Measurements from ENCODE around the gene FHIT. TPM values are rescaled to one million over a fixed set of nuclear protein-coding genes. Genes with fewer than 3 reads are reported as not detected.

FHIT gene
- total RNA-seq, 1 experiment from 2014 or later: 9.8 TPM

DNA sequence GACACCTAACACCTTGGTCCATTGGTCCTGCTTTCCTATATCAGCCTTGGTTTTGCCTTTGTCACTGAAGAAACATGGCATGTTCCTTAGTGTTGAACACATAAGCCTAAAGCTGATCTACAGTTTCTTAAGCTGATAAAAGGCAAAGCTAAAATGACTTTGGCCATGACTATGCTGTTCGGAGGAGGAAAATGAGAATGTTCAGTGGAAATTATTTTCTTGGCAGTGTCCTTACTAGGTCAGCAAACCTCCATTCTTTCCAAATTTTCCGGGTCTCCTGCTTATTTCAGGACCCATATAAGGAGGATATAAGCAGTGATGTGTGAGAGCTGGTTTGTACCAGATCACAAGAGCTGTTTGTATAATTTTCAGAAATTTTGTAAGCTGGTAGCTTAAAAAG lies 1368.5 kb downstream of the FHIT start:
- TF ChIP-seq EZH2 (IDR thresholded peaks at IDR 0.05; ENCODE audit: low read depth): no peak
- TF ChIP-seq, protein P1, sequence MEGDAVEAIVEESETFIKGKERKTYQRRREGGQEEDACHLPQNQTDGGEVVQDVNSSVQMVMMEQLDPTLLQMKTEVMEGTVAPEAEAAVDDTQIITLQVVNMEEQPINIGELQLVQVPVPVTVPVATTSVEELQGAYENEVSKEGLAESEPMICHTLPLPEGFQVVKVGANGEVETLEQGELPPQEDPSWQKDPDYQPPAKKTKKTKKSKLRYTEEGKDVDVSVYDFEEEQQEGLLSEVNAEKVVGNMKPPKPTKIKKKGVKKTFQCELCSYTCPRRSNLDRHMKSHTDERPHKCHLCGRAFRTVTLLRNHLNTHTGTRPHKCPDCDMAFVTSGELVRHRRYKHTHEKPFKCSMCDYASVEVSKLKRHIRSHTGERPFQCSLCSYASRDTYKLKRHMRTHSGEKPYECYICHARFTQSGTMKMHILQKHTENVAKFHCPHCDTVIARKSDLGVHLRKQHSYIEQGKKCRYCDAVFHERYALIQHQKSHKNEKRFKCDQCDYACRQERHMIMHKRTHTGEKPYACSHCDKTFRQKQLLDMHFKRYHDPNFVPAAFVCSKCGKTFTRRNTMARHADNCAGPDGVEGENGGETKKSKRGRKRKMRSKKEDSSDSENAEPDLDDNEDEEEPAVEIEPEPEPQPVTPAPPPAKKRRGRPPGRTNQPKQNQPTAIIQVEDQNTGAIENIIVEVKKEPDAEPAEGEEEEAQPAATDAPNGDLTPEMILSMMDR (conservative IDR thresholded peaks at IDR 0.05): no peak
- Histone ChIP-seq H3K79me2 (ENCODE audit: low read depth) (no peaks in the 10 kb centered on the region), H3K9me3 (ENCODE audit: insufficient read depth, low read depth) (no peaks in the 10 kb centered on the region), H3F3A (ENCODE audit: insufficient read depth, low read depth) (no peaks in the 10 kb centered on the region), H3K4me1 (replicated peaks; ENCODE audit: insufficient read depth) (no peaks in the 10 kb centered on the region), H3K36me3 (ENCODE audit: low read depth) (no peaks in the 10 kb centered on the region), H3K4me3 (no peak overlapping the region), H3K9me2 (ENCODE audit: insufficient read depth) (no peaks in the 10 kb centered on the region), H3K4me2 (no peak overlapping the region), H4K20me1 (ENCODE audit: insufficient read depth) (no peaks in the 10 kb centered on the region), H2AFZ (no peak overlapping the region), H3K27me3 (ENCODE audit: insufficient read depth, low read depth) (no peaks in the 10 kb centered on the region), H3K27ac (no peak overlapping the region)
- no TSS peak for BruUV-seq (replicated peaks)
- intact Hi-C loops (cut with micrococcal nuclease; ENCODE audit: unreplicated experiment): no loop called here
- POLR2A ChIA-PET (ENCODE audit: unreplicated experiment): no interaction called here
- CTCF ChIA-PET: no interaction called here
- no peak for DNase-seq

DNA sequence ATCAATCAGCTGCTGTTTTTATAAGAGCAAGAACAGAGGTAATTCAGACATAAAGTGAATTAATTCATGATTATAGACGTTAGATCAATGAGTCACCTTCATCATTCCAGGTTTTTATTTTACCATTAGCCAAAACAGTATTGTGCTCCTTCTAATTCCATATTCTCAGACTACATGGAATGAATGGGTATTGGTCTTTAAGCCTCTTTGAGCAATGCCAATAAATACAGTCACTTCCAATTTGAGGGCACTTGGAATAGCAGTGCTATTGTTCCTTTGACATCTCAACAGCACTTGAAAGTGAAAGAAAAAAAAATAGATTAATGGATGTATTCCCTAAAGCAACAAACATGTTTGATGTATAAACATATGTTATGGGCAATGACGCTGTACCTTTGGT lies 1370.5 kb downstream of the FHIT start:
- Histone ChIP-seq H3K4me1 (replicated peaks; ENCODE audit: insufficient read depth) (no peaks in the 10 kb centered on the region), H3K36me3 (ENCODE audit: low read depth) (no peaks in the 10 kb centered on the region), H3F3A (ENCODE audit: insufficient read depth, low read depth) (no peaks in the 10 kb centered on the region), H3K27ac (no peak overlapping the region), H2AFZ (no peak overlapping the region), H3K9me3 (ENCODE audit: insufficient read depth, low read depth) (no peaks in the 10 kb centered on the region), H3K79me2 (ENCODE audit: low read depth) (no peaks in the 10 kb centered on the region), H4K20me1 (ENCODE audit: insufficient read depth) (no peaks in the 10 kb centered on the region), H3K4me2 (no peak overlapping the region), H3K27me3 (ENCODE audit: insufficient read depth, low read depth) (no peaks in the 10 kb centered on the region), H3K9me2 (ENCODE audit: insufficient read depth) (no peaks in the 10 kb centered on the region), H3K4me3 (no peak overlapping the region)
- no TSS peak for BruUV-seq (replicated peaks)
- no peak for DNase-seq
- TF ChIP-seq, protein P1 (conservative IDR thresholded peaks at IDR 0.05): no peak
- no peak for TF ChIP-seq EZH2 (IDR thresholded peaks at IDR 0.05; ENCODE audit: low read depth)
- POLR2A ChIA-PET (ENCODE audit: unreplicated experiment): no interaction called here
- CTCF ChIA-PET: no interaction called here
- intact Hi-C loops (cut with micrococcal nuclease; ENCODE audit: unreplicated experiment): no loop called here

DNA sequence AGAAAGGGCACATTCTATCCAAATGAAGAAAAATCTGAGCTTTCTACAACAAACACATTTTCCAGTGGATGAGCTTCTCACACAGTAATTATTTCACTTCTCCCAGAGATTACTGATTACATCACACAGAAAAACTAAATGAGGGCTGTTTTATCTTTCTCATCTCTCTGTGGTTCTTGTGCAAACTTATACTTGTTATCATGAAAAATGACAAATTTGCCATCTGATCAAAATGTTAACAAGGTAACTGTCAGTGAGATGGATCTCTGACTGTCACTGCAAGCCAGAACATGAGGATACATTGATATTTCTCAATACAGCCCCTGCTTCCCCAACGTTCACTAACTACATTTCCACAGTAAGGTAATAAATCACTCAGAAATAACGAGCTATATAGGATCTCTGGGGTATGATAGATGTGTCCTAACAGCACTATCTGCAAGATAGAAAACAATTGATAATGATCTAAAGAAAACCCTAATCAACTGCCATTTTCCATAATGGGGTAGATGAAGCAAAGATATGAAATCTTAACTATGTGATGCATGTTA lies 1372.1 kb downstream of the FHIT start:
- H3K27me3 ChIP-seq (ENCODE audit: insufficient read depth, low read depth): no peaks in the 10 kb centered on the region
- H3K79me2 ChIP-seq (ENCODE audit: low read depth): no peaks in the 10 kb centered on the region
- H3F3A ChIP-seq (ENCODE audit: insufficient read depth, low read depth): no peaks in the 10 kb centered on the region
- no peaks in the 10 kb centered on the region for H3K4me1 ChIP-seq (replicated peaks; ENCODE audit: insufficient read depth)
- H3K9me3 ChIP-seq (ENCODE audit: insufficient read depth, low read depth): no peaks in the 10 kb centered on the region
- ChIA-PET POLR2A (ENCODE audit: unreplicated experiment) (interaction anchor here (0.5 to 0.6 kb wide), 2 partner anchors 272 to 1082 kb away, joined by 5 to 10 read pairs; no protein-coding TSS in a partner anchor), CTCF (no interaction called here)
- TF ChIP-seq EZH2 (IDR thresholded peaks at IDR 0.05; ENCODE audit: low read depth): no peak
- TF ChIP-seq, protein P1 (conservative IDR thresholded peaks at IDR 0.05): no peak
- no peaks in the 10 kb centered on the region for H4K20me1 ChIP-seq (ENCODE audit: insufficient read depth)
- no peak overlapping the region for H2AFZ ChIP-seq
- DNase-seq: no peak
- intact Hi-C loops (cut with micrococcal nuclease; ENCODE audit: unreplicated experiment): no loop called here
- no peak overlapping the region for H3K4me3 ChIP-seq
- no TSS peak for BruUV-seq (replicated peaks)
- no peaks in the 10 kb centered on the region for H3K9me2 ChIP-seq (ENCODE audit: insufficient read depth)
- H3K4me2 ChIP-seq: no peak overlapping the region
- no peak overlapping the region for H3K27ac ChIP-seq
- no peaks in the 10 kb centered on the region for H3K36me3 ChIP-seq (ENCODE audit: low read depth)

Measured in PC-9 (cell line).